Measurements from ENCODE around the gene PTGER3. TPM values are rescaled to one million over a fixed set of nuclear protein-coding genes. Genes with fewer than 3 reads are reported as not detected.

PTGER3 gene
- total RNA-seq, 4 donors from 2014 or later, result 79.5 to 143 (median 88.6) TPM

DNA sequence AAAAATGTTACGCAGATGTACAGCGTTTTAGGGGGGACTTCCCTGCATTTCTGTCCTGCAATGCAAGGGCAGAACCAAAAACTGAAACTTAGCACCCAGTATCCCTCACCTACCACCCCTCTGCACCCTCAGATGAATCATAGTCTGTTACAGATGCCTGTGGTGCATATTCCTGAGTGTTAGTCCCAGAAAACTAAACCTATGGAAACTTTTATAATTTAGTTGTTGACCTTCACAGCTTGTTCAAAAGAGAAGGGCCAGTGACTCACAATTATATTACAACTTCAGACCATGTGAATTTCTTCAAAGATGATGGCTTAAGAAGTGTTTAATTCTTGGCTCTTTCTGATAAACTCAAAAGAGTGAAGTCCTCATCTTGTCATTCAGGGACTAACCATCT lies 5.8 kb downstream of the PTGER3 start:
- TF ChIP-seq, protein P1, sequence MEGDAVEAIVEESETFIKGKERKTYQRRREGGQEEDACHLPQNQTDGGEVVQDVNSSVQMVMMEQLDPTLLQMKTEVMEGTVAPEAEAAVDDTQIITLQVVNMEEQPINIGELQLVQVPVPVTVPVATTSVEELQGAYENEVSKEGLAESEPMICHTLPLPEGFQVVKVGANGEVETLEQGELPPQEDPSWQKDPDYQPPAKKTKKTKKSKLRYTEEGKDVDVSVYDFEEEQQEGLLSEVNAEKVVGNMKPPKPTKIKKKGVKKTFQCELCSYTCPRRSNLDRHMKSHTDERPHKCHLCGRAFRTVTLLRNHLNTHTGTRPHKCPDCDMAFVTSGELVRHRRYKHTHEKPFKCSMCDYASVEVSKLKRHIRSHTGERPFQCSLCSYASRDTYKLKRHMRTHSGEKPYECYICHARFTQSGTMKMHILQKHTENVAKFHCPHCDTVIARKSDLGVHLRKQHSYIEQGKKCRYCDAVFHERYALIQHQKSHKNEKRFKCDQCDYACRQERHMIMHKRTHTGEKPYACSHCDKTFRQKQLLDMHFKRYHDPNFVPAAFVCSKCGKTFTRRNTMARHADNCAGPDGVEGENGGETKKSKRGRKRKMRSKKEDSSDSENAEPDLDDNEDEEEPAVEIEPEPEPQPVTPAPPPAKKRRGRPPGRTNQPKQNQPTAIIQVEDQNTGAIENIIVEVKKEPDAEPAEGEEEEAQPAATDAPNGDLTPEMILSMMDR (IDR thresholded peaks at IDR 0.05), result no peak
- TF ChIP-seq POLR2A (IDR thresholded peaks at IDR 0.05), result no peak
- WGBS, 2 donors, result 60 to 69% methylated on average over 2 of the region's 2 CpGs
- DNase-seq (ENCODE audit: low spot score in 2 of 2), result no peak
- H3K4me3 ChIP-seq (ENCODE audit: low read depth, poor library complexity, severe bottlenecking), result no peak overlapping the region
- intact Hi-C loops (cut with DNase I; ENCODE audit: low total_unique reads), result no loop called here

DNA sequence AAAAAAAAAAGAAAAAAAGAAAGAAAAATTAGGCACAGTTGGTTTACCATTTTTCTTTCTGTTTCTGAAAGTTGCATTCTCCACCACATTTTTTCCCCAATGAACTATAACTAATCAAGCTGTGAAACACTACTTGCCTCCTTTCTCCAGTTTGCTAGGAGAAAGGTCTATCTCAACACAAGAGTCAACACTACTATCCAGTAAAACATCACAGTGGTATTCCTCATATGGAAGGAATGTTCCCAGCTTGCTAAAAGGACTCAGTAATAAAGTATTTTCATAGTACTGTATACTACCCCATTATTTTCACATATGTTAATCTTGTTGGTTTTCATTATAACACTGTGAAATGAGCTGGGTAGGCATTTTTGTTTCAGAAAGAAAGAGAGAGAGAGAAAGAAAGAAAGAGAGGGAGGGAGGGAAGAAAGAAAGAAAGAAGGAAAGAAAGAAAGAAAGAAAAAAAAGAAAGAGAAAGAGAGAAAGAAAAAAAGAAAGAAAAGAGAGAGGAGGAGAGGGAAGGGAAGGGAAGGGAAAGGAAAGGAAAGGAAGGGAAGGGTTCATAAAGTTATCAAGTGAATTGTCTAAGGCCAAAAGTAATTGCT lies 7.9 kb downstream of the PTGER3 start:
- DNase-seq (ENCODE audit: low spot score in 2 of 2), result no peak
- H3K4me3 ChIP-seq (ENCODE audit: low read depth, poor library complexity, severe bottlenecking), result no peak overlapping the region
- intact Hi-C loops (cut with DNase I; ENCODE audit: low total_unique reads), result no loop called here
- TF ChIP-seq, protein P1 (IDR thresholded peaks at IDR 0.05), result no peak
- no peak for TF ChIP-seq POLR2A (IDR thresholded peaks at IDR 0.05)

DNA sequence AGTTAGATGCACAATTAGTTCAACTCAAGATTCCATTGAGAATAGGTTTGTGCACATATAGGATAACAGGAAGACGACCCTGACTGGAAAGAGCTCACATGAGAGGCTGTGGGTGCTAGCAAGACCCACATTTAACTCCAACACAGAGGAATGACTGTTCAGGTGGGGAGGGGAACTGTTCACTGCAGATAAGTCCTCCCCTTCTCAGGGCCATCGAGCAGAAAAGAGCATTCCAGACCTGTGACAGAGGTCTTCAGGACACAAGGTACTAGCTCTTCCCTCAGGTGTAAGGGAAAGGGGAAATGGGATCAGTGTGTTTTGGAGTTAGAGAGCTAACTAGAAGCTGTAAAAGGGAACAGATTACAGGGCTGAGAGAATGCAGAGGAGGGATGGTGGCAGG lies 8.7 kb downstream of the PTGER3 start:
- no peak overlapping the region for H3K4me3 ChIP-seq (ENCODE audit: low read depth, poor library complexity, severe bottlenecking)
- intact Hi-C loops (cut with DNase I; ENCODE audit: low total_unique reads), result no loop called here
- no peak for DNase-seq (ENCODE audit: low spot score in 2 of 2)
- TF ChIP-seq, protein P1 (IDR thresholded peaks at IDR 0.05), result no peak
- TF ChIP-seq POLR2A (IDR thresholded peaks at IDR 0.05), result no peak
- WGBS, 2 donors, result 63% methylated on average over 2 of the region's 2 CpGs

DNA sequence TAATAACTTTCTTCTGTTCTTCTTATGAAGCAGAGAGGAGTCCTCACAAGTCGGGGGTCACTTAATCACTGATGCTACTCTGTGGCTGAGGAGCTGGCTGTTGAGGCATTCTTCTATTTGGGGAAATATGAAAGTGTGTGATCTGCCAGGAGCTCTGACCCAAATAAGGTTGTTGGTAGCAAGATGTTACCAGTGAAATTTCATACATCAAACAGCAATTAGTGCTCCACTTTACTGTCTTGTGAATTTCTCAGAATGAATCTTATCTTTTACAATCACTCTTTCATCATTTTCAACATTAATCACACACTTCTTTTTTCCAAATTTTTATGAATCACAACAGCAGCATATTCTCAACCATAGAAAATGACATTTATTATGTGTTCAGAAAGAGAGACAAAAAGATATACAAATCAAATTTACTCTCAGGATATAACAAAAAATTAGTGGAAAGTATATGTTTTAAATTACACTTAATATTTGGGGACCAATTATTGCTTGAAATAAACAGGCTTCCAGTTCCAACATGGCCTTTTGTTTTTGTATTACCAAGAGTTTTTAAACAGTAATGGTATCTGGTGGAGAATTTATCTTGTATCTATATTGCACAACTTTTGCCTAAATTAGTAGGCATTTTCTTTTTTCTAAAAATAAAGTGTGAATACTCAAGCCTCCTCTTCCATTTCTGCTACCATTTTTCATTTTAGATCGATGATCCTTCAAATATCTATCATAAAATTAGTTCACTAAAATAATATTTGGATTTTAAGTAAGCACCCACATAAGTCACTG lies 9.6 kb downstream of the PTGER3 start:
- TF ChIP-seq, protein P1 (IDR thresholded peaks at IDR 0.05), result no peak
- no peak for TF ChIP-seq POLR2A (IDR thresholded peaks at IDR 0.05)
- 85% methylated on average over 2 of the region's 2 CpGs for WGBS, 2 donors
- no peak for DNase-seq (ENCODE audit: low spot score in 2 of 2)
- intact Hi-C loops (cut with DNase I; ENCODE audit: low total_unique reads), result no loop called here
- no peak overlapping the region for H3K4me3 ChIP-seq (ENCODE audit: low read depth, poor library complexity, severe bottlenecking)

DNA sequence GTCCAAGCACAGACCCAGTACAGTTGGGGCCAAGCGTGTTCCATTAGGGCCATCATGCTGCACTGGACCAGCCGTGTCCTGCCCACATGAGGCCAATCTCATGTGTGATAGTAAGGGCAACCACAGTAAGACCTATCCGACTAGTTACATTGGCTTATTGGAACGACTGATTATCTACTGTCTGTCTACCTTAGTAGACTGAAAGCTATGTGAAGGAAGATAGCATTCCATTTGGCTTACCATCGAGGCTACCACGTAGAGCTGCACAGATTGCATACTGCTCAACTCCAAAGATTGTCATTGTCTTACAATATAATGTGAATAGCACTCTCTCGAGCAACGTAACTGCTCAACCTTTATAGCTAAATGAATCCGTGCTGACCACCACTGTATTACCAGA lies 10.6 kb downstream of the PTGER3 start:
- H3K4me3 ChIP-seq (ENCODE audit: low read depth, poor library complexity, severe bottlenecking), result no peak overlapping the region
- 91 to 96% methylated on average over 9 of the region's 9 CpGs for WGBS, 2 donors
- no peak for DNase-seq (ENCODE audit: low spot score in 2 of 2)
- intact Hi-C loops (cut with DNase I; ENCODE audit: low total_unique reads), result no loop called here
- no peak for TF ChIP-seq POLR2A (IDR thresholded peaks at IDR 0.05)
- TF ChIP-seq, protein P1 (IDR thresholded peaks at IDR 0.05), result no peak
